ENCODE results near the gene SLC25A51. TPM values are rescaled to one million over a fixed set of nuclear protein-coding genes. Genes with fewer than 3 reads are reported as not detected.
"Not testable (repeated sequence)": the region's sequence is repeated elsewhere in the genome, so short reads cannot be mapped to it uniquely, and the experiment has no call there.

The SLC25A51 gene
- total RNA-seq, 1 experiment from 2014 or later = 12.9 TPM

GRCh38 chr9:37892063-37892462 lies 11.9 kb downstream of the SLC25A51 start:
- H3K23ac ChIP-seq (ENCODE audit: insufficient read length, low read depth, low read length) = no peak overlapping the region
- H2AK5ac ChIP-seq (ENCODE audit: insufficient read length, low read length) = no peak overlapping the region
- H3K18ac ChIP-seq (ENCODE audit: insufficient read length, low read depth, low read length) = no peak overlapping the region
- no peaks in the 10 kb centered on the region for H3K4me1 ChIP-seq (ENCODE audit: insufficient read depth, low read length)
- H2BK12ac ChIP-seq (ENCODE audit: insufficient read length, low read depth, low read length) = no peak overlapping the region
- no peak overlapping the region for H4K5ac ChIP-seq (ENCODE audit: insufficient read length, low read depth, low read length)
- H2AFZ ChIP-seq (ENCODE audit: low read length) = no peak overlapping the region
- H3K23me2 ChIP-seq (ENCODE audit: insufficient read length, low read depth, low read length, poor library complexity, severe bottlenecking) = no peaks in the 10 kb centered on the region
- Mint-ChIP-seq H3K4me3 (no peak overlapping the region), H3K4me1 (no peaks in the 10 kb centered on the region), H3K27me3 (ENCODE audit: low read depth) (no peaks in the 10 kb centered on the region), H3K36me3 (ENCODE audit: insufficient read depth in 1 of 3, low read depth in 3 of 3) (peaks cover 26 to 63% (median 63%) of the 10 kb centered on the region in 3 experiments; a peak in 6 of 7 replicates), H3K9me3 (no peaks in the 10 kb centered on the region), H3K27ac (no peak overlapping the region)
- H2BK20ac ChIP-seq (ENCODE audit: low read depth, low read length, poor library complexity, severe bottlenecking) = no peak overlapping the region
- H4K91ac ChIP-seq (ENCODE audit: insufficient read length, low read depth, low read length) = no peak overlapping the region
- H2BK5ac ChIP-seq (ENCODE audit: insufficient read length, low read length) = no peak overlapping the region
- H2BK15ac ChIP-seq (ENCODE audit: low read depth, low read length) = peak overlapping the region; percentile 80; the same call in 1 of the 2 replicates
- no peak for TF ChIP-seq CTCF (conservative IDR thresholded peaks at IDR 0.05)
- H3T11ph ChIP-seq (ENCODE audit: low read length) = no peak overlapping the region
- no peak overlapping the region for H3K56ac ChIP-seq (ENCODE audit: insufficient read length, low read depth, low read length)
- no peak overlapping the region for H3K14ac ChIP-seq (ENCODE audit: insufficient read depth, low read length)
- no peak overlapping the region for H2BK120ac ChIP-seq (ENCODE audit: low read depth, low read length, poor library complexity, severe bottlenecking)
- no peaks in the 10 kb centered on the region for H3K27me3 ChIP-seq (ENCODE audit: insufficient read depth, low read length)
- WGBS (ENCODE audit: extremely low coverage, insufficient read length, low lambda C conversion rate) = 97% methylated on average over 2 of the region's 8 CpGs
- H3K27ac ChIP-seq (ENCODE audit: insufficient read length, low read depth, low read length) = no peak overlapping the region
- H3K79me1 ChIP-seq (ENCODE audit: insufficient read depth, low read depth, low read length, poor library complexity, severe bottlenecking) = no peaks in the 10 kb centered on the region
- H3K9me3 ChIP-seq (ENCODE audit: control insufficient read depth, low read depth, low read length) = no peaks in the 10 kb centered on the region
- no peak overlapping the region for H4K8ac ChIP-seq (replicated peaks; ENCODE audit: insufficient read length, low read depth, low read length)
- no peak for DNase-seq
- H3K4ac ChIP-seq (ENCODE audit: low read depth, low read length) = no peak overlapping the region
- H3K4me2 ChIP-seq (ENCODE audit: insufficient read depth, insufficient read length, low read length) = no peak overlapping the region
- no peak overlapping the region for H3K9ac ChIP-seq (ENCODE audit: extremely low read depth, insufficient read length, low read length)
- H4K20me1 ChIP-seq (ENCODE audit: control insufficient read depth, insufficient read depth, insufficient read length) = no peaks in the 10 kb centered on the region
- no peaks in the 10 kb centered on the region for H3K79me2 ChIP-seq (ENCODE audit: insufficient read depth, low read length)

GRCh38 chr9:37891042-37891441 lies 12.9 kb downstream of the SLC25A51 start:
- H3K36me3 Mint-ChIP-seq (ENCODE audit: insufficient read depth in 1 of 3, low read depth in 3 of 3) = peaks cover 27 to 59% (median 55%) of the 10 kb centered on the region in 3 experiments; a peak in 6 of 7 replicates

More at GRCh38 chr9:37891042-37891441, 12.9 kb downstream of the SLC25A51 start:
- H4K8ac ChIP-seq (replicated peaks; ENCODE audit: insufficient read length, low read depth, low read length); H2AFZ ChIP-seq (ENCODE audit: low read length); H3T11ph ChIP-seq (ENCODE audit: low read length); H3K4ac ChIP-seq (ENCODE audit: low read depth, low read length); DNase-seq; H3K9me3 ChIP-seq (ENCODE audit: control insufficient read depth, low read depth, low read length); H3K23ac ChIP-seq (ENCODE audit: insufficient read length, low read depth, low read length); H2BK15ac ChIP-seq (ENCODE audit: low read depth, low read length); H3K4me1 ChIP-seq (ENCODE audit: insufficient read depth, low read length); H3K23me2 ChIP-seq (ENCODE audit: insufficient read length, low read depth, low read length, poor library complexity, severe bottlenecking); H3K27me3 Mint-ChIP-seq (ENCODE audit: low read depth); H2BK120ac ChIP-seq (ENCODE audit: low read depth, low read length, poor library complexity, severe bottlenecking); H3K4me1 Mint-ChIP-seq; H3K79me1 ChIP-seq (ENCODE audit: insufficient read depth, low read depth, low read length, poor library complexity, severe bottlenecking); H3K18ac ChIP-seq (ENCODE audit: insufficient read length, low read depth, low read length); H3K27me3 ChIP-seq (ENCODE audit: insufficient read depth, low read length); H3K56ac ChIP-seq (ENCODE audit: insufficient read length, low read depth, low read length); H4K20me1 ChIP-seq (ENCODE audit: control insufficient read depth, insufficient read depth, insufficient read length); H3K9me3 Mint-ChIP-seq; H3K4me2 ChIP-seq (ENCODE audit: insufficient read depth, insufficient read length, low read length); H2BK12ac ChIP-seq (ENCODE audit: insufficient read length, low read depth, low read length); H3K4me3 Mint-ChIP-seq; H3K14ac ChIP-seq (ENCODE audit: insufficient read depth, low read length); H3K27ac ChIP-seq (ENCODE audit: insufficient read length, low read depth, low read length); H4K5ac ChIP-seq (ENCODE audit: insufficient read length, low read depth, low read length); H2BK20ac ChIP-seq (ENCODE audit: low read depth, low read length, poor library complexity, severe bottlenecking); H2AK5ac ChIP-seq (ENCODE audit: insufficient read length, low read length); H3K9ac ChIP-seq (ENCODE audit: extremely low read depth, insufficient read length, low read length); H4K91ac ChIP-seq (ENCODE audit: insufficient read length, low read depth, low read length); H3K79me2 ChIP-seq (ENCODE audit: insufficient read depth, low read length); H2BK5ac ChIP-seq (ENCODE audit: insufficient read length, low read length); H3K27ac Mint-ChIP-seq: not testable (repeated sequence)
- WGBS (ENCODE audit: extremely low coverage, insufficient read length, low lambda C conversion rate) = no CpG with 5 or more reads among the region's 17 CpGs

All from H9 (cell line).